ENCODE results near the gene STEAP2.
"Not testable (repeated sequence)": the region's sequence is repeated elsewhere in the genome, so short reads cannot be mapped to it uniquely, and the experiment has no call there.

STEAP2 gene
- long read RNA-seq, donor 1: 0 reads
- long read RNA-seq, donor 2: 0 reads
- long read RNA-seq, donor 3: 0 reads
- long read RNA-seq, donor 4, full-length matches to known transcripts: 1 of 8 reads
- long read RNA-seq, donor 4, partial matches to known transcripts: 7 of 8 reads
- long read RNA-seq, donor 4, other reads (novel, unspliced or antisense): 0 of 8 reads
- long read RNA-seq, donor 5: 0 reads
- long read RNA-seq, donor 6, partial matches to known transcripts: 6 of 6 reads
- long read RNA-seq, donor 6, other reads (novel, unspliced or antisense): 0 of 6 reads
- long read RNA-seq, donor 7, full-length matches to known transcripts: 3 of 3 reads
- long read RNA-seq, donor 7, partial matches to known transcripts: 0 of 3 reads
- long read RNA-seq, donor 7, other reads (novel, unspliced or antisense): 0 of 3 reads
- long read RNA-seq, donor 8: 0 reads

- peak; percentile 90 for DNase-seq
These were observed at the start of gene STEAP2 for GRCh38 chr7:90211391-90212148. Gene STEAP2 (plus strand): TSS chr7:90211740. CDS start chr7:90225083, 13,343 bp downstream.

GRCh38 chr7:90163534-90163933 lies 48.0 kb upstream of the STEAP2 start:
- no peak for DNase-seq

GRCh38 chr7:90165724-90166123 lies 45.8 kb upstream of the STEAP2 start:
- no peak for DNase-seq

GRCh38 chr7:90166153-90166552 lies 45.4 kb upstream of the STEAP2 start:
- no peak for DNase-seq

- DNase-seq: no peak
These were observed 44.2 kb upstream of the STEAP2 start for GRCh38 chr7:90167361-90167760.

- no peak for DNase-seq
These were observed 41.6 kb upstream of the STEAP2 start for GRCh38 chr7:90169891-90170290.

GRCh38 chr7:90172121-90172520 lies 39.4 kb upstream of the STEAP2 start:
- no peak for DNase-seq

GRCh38 chr7:90172624-90173023 lies 38.9 kb upstream of the STEAP2 start:
- DNase-seq: no peak

GRCh38 chr7:90173127-90173844 lies 38.3 kb upstream of the STEAP2 start:
- no peak for DNase-seq

- no peak for DNase-seq
These were observed 35.9 kb upstream of the STEAP2 start for GRCh38 chr7:90175667-90176066.

- DNase-seq: no peak
These were observed 35.3 kb upstream of the STEAP2 start for GRCh38 chr7:90176195-90176594.

GRCh38 chr7:90178166-90178565 lies 33.4 kb upstream of the STEAP2 start:
- DNase-seq: no peak

- DNase-seq: no peak
These were observed 32.8 kb upstream of the STEAP2 start for GRCh38 chr7:90178679-90179278.

- DNase-seq: no peak
These were observed 31.4 kb upstream of the STEAP2 start for GRCh38 chr7:90180011-90180585.

GRCh38 chr7:90180649-90181048 lies 30.9 kb upstream of the STEAP2 start:
- DNase-seq: no peak

GRCh38 chr7:90181485-90181884 lies 30.1 kb upstream of the STEAP2 start:
- no peak for DNase-seq

GRCh38 chr7:90186290-90186689 lies 25.2 kb upstream of the STEAP2 start:
- DNase-seq: not testable (repeated sequence)

- no peak for DNase-seq
These were observed 24.0 kb upstream of the STEAP2 start for GRCh38 chr7:90187507-90188050.

- DNase-seq: no peak
These were observed 23.3 kb upstream of the STEAP2 start for GRCh38 chr7:90188281-90188680.

- no peak for DNase-seq
These were observed 20.5 kb upstream of the STEAP2 start for GRCh38 chr7:90190995-90191394.

- DNase-seq: no peak
These were observed 19.9 kb upstream of the STEAP2 start for GRCh38 chr7:90191648-90192047.

Measured in right kidney (tissue), 9 donors.